OCI-LY1 (cell line): ENCODE data around the gene CHST3.

Source experiments
- H2AFZ ChIP-seq: fragments of 200-600 bp; sonication (generic), shearing (Covaris generic); 2 replicates; pipeline ENCODE4 v1.6.0; 2014; ENCODE audit warnings: antibody characterized with exemption, mild to moderate bottlenecking, low read length
- H3F3A ChIP-seq: fragments of 200-600 bp; sonication (generic), shearing (Covaris generic); 2 replicates; pipeline ENCODE4 v1.6.0; 2014; ENCODE audit warnings: mild to moderate bottlenecking, antibody characterized with exemption, low read length, moderate library complexity; ENCODE audit not compliant: insufficient read depth
- H3K27ac ChIP-seq: fragments of 200-600 bp; sonication (generic); 2 replicates; pipeline ENCODE4 v1.5.1; 2014; ENCODE audit warnings: low read length, mixed run types, mild to moderate bottlenecking, low read depth; ENCODE audit not compliant: poor library complexity, severe bottlenecking
- H3K27me3 ChIP-seq: fragments of 200-600 bp; sonication (generic); 2 replicates; pipeline ENCODE4 v1.6.0; 2014; ENCODE audit warnings: antibody characterized with exemption, mild to moderate bottlenecking, low read length, moderate library complexity; ENCODE audit not compliant: insufficient read depth
- H3K36me3 ChIP-seq: fragments of 200-600 bp; sonication (generic); 2 replicates; pipeline ENCODE4 v1.6.1; 2014; ENCODE audit warnings: mild to moderate bottlenecking, antibody characterized with exemption, low read length, moderate library complexity, mixed read lengths; ENCODE audit not compliant: insufficient read depth
- H3K4me1 ChIP-seq: fragments of 200-600 bp; sonication (generic); 2 replicates; pipeline ENCODE4 v1.5.1; 2014; ENCODE audit warnings: mild to moderate bottlenecking, low read length, moderate library complexity; ENCODE audit not compliant: insufficient read depth, severe bottlenecking
- H3K4me2 ChIP-seq: fragments of 200-600 bp; sonication (generic), shearing (Covaris generic); 2 replicates; pipeline ENCODE4 v1.6.1; 2014; ENCODE audit warnings: low read length
- H3K4me3 ChIP-seq: fragments of 200-600 bp; sonication (generic); 2 replicates; pipeline ENCODE4 v1.5.1; 2014; ENCODE audit warnings: low read length, low read depth, mild to moderate bottlenecking, mixed read lengths; ENCODE audit not compliant: poor library complexity, severe bottlenecking
- H3K79me2 ChIP-seq: fragments of 200-600 bp; shearing (Covaris generic); 2 replicates; pipeline ENCODE4 v1.6.1; 2016; ENCODE audit warnings: mixed run types, low read length, mixed read lengths; ENCODE audit not compliant: insufficient read depth
- H3K9ac ChIP-seq: fragments of 200-600 bp; sonication (generic), shearing (Covaris generic); 2 replicates; pipeline ENCODE4 v1.6.1; 2014; ENCODE audit warnings: mild to moderate bottlenecking, low read length, mixed read lengths
- H3K9me2 ChIP-seq: fragments of 200-600 bp; sonication (generic), shearing (Covaris generic); 2 replicates; pipeline ENCODE4 v1.6.1; 2014; ENCODE audit warnings: low read depth, mild to moderate bottlenecking, low read length, mixed read lengths
- H3K9me3 ChIP-seq: fragments of 200-600 bp; shearing (Covaris generic); 2 replicates; pipeline ENCODE4 v1.6.1; 2014; ENCODE audit warnings: low read length, mixed read lengths
- H4K20me1 ChIP-seq: fragments of 200-600 bp; sonication (generic), shearing (Covaris generic); 2 replicates; pipeline ENCODE4 v1.6.0; 2016; ENCODE audit warnings: mild to moderate bottlenecking, low read length; ENCODE audit not compliant: insufficient read depth
- EZH2 ChIP-seq: fragments of 200-600 bp; sonication (generic), shearing (Covaris generic); IDR thresholded peaks from 2 replicates; pipeline ENCODE4 v1.8.0; 2017; ENCODE audit warnings: borderline replicate concordance, mixed run types, mild to moderate bottlenecking, antibody characterized with exemption, low read length, moderate library complexity, mixed read lengths
- TF ChIP-seq, protein P1 (sequence below): fragments of 200-600 bp; sonication (generic), shearing (Covaris generic); IDR thresholded peaks from 2 replicates; pipeline ENCODE4 v1.5.1; 2017; ENCODE audit warnings: mild to moderate bottlenecking, antibody characterized with exemption, low read length, moderate library complexity, mixed read lengths

CHST3 gene

DNA sequence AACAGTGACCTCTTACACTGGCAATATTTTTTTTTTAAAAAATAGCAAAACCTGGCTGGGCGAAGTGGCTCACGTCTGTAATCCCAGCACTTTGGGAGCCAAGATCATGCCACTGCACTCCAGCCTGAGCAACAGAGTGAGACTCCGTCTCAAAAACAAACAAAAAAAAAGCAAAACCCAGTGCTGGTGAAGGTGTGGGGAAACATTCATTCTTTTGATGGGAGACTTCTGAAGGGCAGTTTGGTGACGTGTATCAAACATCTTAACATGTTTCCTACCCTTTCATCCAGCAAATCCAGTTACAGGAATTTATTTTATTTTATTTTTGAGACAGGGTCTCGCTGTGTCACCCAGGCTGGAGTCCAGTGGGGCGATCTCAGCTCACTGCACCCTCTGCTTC lies 58.0 kb downstream of the CHST3 start:
- H3K4me3 ChIP-seq: no peak overlapping the region
- no peak for TF ChIP-seq EZH2
- TF ChIP-seq, protein P1, sequence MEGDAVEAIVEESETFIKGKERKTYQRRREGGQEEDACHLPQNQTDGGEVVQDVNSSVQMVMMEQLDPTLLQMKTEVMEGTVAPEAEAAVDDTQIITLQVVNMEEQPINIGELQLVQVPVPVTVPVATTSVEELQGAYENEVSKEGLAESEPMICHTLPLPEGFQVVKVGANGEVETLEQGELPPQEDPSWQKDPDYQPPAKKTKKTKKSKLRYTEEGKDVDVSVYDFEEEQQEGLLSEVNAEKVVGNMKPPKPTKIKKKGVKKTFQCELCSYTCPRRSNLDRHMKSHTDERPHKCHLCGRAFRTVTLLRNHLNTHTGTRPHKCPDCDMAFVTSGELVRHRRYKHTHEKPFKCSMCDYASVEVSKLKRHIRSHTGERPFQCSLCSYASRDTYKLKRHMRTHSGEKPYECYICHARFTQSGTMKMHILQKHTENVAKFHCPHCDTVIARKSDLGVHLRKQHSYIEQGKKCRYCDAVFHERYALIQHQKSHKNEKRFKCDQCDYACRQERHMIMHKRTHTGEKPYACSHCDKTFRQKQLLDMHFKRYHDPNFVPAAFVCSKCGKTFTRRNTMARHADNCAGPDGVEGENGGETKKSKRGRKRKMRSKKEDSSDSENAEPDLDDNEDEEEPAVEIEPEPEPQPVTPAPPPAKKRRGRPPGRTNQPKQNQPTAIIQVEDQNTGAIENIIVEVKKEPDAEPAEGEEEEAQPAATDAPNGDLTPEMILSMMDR: no peak
- no peaks in the 10 kb centered on the region for H4K20me1 ChIP-seq
- H3K9me3 ChIP-seq: no peaks in the 10 kb centered on the region
- H3K27ac ChIP-seq: no peak overlapping the region
- peaks cover 10% of the 10 kb centered on the region; the same call in 1 of the 2 replicates for H3K27me3 ChIP-seq
- H3K9ac ChIP-seq: no peak overlapping the region
- H3K4me2 ChIP-seq: no peak overlapping the region
- no peak overlapping the region for H2AFZ ChIP-seq
- no peaks in the 10 kb centered on the region for H3K4me1 ChIP-seq
- no peaks in the 10 kb centered on the region for H3F3A ChIP-seq
- H3K36me3 ChIP-seq: no peaks in the 10 kb centered on the region
- H3K79me2 ChIP-seq: no peaks in the 10 kb centered on the region
- no peaks in the 10 kb centered on the region for H3K9me2 ChIP-seq

DNA sequence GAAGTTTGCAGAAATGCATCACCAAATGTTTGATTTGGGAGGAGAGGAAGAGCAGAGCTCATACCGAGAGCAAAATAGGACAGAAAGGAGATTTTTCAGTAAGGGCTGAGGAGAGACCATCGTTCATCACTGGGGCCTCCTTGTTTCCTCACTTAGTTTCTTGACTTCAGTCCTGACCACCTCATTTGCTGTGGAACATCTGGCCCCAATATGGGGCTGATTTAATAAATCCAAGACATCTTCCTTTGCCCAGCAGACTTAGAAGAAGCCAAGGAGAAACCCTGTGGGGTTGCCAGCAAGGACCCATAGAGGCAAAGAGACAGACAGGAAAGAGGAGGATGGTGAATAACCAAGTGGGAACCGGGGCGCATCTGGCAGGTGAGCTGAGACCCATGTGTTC lies 60.4 kb downstream of the CHST3 start:
- Histone ChIP-seq H3K79me2 (no peaks in the 10 kb centered on the region), H3K9me3 (no peaks in the 10 kb centered on the region)

DNA sequence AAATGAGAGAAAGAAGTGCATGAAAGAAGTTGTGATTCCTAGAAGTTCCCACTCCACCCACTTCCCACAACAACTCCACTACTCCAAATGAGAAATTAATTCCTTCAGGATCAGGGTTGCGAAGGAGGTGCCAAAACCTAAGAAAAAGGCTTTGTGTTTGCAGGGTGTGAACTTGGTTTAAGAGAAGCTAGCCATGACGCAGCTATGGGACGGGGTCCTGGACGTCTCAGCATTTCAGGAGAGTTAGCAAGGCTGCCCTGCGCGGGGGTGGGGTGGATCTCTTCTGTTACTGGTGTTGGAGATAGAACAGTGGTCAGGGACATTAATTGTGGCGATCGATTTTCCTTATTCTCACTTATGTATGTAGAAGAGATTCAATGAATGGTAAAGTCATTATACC lies 61.2 kb downstream of the CHST3 start:
- Histone ChIP-seq H3K27ac (no peak overlapping the region), H3K4me2 (no peak overlapping the region), H3F3A (no peaks in the 10 kb centered on the region), H3K9me3 (no peaks in the 10 kb centered on the region), H3K36me3 (no peaks in the 10 kb centered on the region), H2AFZ (no peak overlapping the region), H3K9ac (no peak overlapping the region), H3K27me3 (peaks cover 4% of the 10 kb centered on the region; the same call in 1 of the 2 replicates), H3K79me2 (no peaks in the 10 kb centered on the region), H3K4me3 (no peak overlapping the region), H3K4me1 (no peaks in the 10 kb centered on the region), H3K9me2 (no peaks in the 10 kb centered on the region), H4K20me1 (no peaks in the 10 kb centered on the region)
- no peak for TF ChIP-seq EZH2
- TF ChIP-seq, protein P1: no peak

More for the DNA sequence above, 60.4 kb downstream of the CHST3 start:
- no peak for TF ChIP-seq EZH2
- TF ChIP-seq, protein P1: no peak
- Histone ChIP-seq H3K36me3 (no peaks in the 10 kb centered on the region), H3K27me3 (peaks cover 7% of the 10 kb centered on the region; the same call in 1 of the 2 replicates), H3K9me2 (no peaks in the 10 kb centered on the region), H2AFZ (no peak overlapping the region), H3F3A (no peaks in the 10 kb centered on the region), H4K20me1 (no peaks in the 10 kb centered on the region), H3K4me1 (no peaks in the 10 kb centered on the region), H3K4me2 (no peak overlapping the region), H3K27ac (no peak overlapping the region), H3K4me3 (no peak overlapping the region), H3K9ac (no peak overlapping the region)
